8988T (cell line): ENCODE results near the gene CECR2.
"Not testable (repeated sequence)": the region's sequence is repeated elsewhere in the genome, so short reads cannot be mapped to it uniquely, and the experiment has no call there.

Experiments used
- DNase-seq: peaks from one replicate; pipeline ENCODE4 v3.0.0; 2011

Gene CECR2

DNA sequence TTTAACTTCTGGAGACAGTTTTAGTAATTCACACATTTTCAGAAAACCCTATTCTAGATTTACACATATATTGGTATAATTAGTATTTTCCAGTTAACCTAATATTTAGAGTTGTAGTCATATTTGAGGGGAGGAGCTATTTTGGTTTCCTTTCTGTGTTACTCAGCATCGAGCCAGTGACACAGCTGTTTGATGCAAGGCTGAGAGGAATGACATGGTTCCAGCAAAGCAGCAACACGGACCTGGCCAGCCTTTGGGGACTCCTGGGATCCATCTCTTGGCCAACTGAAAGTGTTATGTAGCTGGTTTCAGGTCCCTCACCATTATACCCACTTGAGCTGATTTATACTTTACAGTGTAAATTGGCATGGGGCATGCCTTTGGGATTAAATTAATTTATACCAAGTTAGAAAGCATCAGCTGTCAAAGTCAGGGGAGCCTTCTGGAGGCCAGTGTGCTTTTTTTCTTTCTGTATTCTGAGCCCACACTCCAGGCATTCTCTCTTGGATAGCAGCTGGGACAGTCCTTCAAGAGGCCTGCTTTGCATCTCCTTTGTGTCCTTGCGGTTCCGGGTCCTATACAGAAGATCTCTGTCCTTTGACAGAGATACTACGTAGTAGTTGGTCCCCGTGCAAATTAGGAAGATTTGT is 102.8 kb downstream of the CECR2 start:
- DNase-seq: no peak

DNA sequence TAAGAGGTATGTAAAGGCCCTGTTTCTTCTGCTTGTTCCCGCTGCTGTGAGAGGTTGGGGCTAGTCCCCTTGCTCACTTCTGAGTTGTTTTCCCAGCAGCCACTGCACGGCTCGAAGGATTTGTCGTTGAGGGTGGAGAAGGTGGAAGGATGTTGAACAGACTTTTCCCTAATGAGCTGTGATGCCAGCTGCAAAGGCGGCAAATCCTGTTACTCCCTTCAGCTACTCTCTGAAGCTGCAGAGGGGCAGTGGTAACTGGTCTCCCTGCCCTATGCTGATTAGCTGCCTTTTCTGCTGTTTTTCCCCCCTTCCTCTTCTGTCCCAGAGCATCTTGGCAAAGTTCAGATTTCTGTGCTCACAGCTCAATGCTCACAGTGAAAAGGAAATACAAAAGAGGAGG is 103.7 kb downstream of the CECR2 start:
- DNase-seq: no peak

DNA sequence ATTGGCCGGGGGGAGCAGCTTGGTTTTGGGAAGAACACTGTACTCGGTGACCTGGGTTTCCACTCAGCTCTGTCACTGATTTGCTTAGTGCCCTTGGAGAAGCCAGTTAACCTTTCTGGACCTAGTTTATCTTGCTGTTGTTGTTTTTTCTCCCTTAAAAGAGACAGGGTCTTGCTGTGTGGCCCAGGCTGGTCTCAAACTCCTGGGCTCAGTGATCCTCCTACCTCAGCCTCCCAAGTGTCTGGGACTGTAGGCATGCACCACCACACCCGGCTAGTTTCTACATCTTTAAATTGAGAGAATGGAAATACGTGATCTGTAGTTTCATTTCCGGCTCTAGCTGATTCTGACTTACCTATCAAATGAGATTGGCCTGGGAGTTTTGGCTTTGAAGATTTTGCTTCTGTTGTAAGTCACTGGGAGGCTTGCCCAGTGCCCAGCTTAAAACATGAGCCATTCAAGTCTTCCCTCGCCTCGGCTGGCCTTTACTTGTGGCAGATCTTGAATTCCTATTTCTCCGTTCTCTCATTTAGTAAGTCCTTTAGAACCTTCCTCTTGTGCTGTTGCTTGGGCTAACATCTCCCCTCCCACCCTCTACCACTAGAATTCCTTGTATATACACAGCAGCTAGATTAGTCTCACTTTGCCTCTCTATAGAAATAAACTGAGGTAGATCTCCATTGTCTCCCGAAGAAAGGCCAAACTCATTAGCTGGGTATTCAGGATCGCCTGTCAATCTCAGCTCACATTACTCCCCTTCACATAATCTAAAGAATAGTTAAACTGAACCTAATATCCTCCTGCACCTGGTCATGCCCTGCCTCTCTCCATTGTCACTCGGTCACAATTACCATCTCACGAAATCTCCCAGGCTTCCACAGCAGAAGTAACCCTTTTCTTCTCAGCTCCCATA is 106.3 kb downstream of the CECR2 start:
- no peak for DNase-seq

DNA sequence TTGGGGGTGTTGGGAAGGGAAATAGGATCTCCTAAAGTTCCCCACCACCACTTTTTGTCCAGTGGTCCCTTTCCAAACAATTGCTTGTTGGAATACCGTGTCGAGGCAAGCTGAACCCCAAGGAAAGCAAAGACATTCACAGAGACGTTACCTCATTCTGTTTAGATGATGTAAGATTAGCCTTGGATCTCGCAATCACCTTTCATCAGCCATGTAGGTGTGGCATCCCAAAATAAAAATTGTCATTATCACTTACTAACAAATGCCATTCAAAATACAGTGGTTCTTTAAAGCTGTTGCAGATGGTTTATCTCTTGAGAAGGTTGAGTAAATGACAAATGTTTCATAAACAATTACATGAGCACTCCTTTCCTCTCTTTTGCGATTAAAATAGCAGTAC is 107.6 kb downstream of the CECR2 start:
- DNase-seq: no peak

DNA sequence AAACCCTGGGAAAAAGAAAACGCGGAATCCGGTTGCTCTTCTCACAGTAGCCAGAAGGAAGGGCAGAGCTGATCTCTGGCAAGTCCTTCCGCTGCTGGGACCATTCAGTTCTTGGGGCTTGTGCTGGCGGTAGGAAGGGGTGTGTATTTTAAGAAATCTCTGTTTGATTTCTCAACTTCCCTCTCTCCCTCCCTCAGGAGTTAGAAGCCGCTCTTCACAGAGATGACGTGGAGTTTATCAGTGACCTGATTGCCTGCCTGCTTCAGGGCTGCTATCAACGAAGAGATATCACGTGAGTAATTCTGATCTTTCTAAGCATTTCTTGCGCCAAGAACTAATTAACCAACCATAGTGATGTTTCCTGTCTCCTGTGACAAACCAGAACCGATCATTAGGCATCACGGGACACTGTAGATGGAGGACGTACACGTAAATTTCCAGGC is 108.2 kb downstream of the CECR2 start:
- no peak for DNase-seq

DNA sequence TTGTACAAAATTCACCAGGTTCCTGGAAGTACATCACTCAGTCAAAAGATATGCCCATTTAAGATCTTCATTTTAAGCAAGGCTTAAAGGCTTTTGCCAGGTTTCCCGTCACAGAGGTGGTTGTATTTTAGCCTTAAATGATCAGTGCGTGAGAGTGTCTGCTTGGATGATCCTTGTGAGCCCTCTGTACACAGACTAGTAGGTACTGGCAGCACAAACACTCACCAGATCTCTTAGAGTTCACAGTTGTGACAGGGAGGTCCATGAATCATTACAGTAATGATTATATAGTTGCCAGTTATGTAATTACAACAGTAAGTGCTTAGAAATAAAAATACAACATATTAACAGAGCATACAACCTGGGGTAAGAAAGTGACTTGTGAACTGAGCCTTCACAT is 109.9 kb downstream of the CECR2 start:
- no peak for DNase-seq

DNA sequence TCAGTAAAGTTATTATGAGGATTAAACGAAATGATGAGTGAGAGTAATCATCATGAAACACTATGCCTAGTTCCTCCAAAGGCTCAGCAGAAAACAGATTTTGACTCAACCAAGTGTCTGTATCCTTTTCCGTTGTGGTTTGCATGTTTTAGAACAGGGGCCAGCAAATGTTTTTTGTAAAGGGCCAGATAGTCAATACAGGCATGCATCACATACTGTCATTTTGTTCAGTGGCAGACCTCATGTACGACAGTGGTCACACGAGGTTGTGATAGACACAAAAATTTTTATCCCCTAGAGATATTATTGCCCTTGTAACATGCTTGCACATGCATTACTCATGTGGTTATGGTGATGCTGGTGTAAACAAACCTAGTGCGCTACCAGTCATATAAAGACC is 112.2 kb downstream of the CECR2 start:
- no peak for DNase-seq

DNA sequence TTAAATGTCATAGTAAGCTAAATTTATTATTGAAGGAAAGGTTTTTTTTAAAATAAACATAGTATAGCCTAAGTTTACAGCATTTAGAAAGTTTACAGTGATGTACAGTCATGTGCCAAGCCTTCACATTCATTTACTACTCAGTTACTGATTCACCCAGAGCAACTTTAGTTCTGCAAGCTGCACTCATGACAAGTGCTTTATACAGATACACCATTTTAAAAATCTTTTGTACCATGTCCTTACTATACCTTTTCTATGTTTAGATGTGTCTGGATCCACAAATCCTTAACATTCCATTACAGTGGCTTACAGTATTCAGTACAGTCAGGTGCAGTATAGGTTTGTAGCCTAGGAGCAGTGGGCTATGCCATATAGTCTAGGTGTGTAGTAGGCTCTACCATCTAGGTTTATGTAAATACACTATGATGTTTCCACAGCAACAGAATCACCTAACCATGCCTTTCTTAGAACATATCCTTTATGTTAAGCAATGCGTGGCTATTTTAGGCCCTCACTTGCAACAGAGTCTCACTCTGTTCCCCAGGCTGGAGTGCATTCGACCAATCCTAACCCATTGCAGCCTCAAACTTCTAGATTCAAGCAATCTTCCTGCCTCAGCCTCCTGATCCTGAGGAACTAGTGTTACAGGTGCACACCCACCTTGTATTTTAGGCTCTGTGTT is 114.6 kb downstream of the CECR2 start:
- DNase-seq: no peak

DNA sequence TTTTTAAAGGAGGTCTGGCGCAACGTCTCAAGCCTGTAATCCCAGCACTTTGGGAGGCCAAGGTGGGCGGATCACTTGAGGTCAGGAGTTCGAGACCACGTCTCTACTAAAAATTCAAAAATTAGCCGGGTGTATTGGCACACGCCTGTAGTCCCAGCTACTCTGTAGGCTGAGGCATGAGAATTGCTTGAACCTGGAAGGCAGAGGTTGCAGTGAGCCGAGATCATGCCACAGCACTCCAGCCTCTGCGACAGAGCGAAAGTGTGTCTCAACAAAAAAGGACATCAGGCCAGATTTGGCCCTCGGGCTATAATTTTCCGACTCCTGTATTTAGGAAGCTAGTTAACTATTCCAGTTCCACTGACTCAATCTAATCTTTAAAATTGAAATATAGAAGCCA is 115.3 kb downstream of the CECR2 start:
- DNase-seq: no peak

DNA sequence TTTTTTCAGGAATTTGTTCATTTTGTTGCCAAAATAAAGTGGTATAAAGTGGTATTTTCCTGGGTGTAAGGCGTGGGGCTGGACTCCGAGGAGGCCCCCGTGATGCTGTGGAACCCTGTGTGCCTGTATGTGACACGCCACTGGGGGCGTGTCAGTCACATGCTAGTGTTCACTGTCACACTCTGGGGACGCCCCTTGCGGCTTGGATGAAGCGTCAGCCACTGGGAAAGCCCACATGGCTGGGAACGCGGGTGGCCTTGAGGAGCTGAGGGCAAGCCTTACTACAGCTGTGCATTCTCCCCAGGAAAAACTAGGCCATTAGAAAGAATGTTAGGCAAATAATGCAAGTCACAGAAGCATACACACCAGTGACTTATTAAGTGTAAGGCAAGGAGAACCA is 117.1 kb downstream of the CECR2 start:
- no peak for DNase-seq

DNA sequence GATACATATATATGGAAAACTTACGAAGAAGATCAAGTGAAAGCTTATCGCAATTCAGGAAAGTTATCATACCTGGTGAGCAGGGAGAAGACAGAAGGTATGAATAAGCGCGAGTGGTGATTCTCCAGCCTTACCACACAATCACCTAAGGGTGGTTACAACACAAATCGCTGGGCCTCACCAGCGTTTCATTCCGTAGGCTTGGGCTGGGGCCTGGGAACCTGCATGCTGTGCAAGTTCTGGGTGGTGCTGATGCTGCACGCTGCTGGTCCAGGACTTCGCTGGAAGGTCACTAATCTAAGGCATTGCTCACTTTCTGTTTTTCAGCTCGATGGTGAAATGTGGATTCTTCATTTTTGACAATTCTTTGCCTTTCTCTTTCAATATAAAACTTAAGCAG is 117.5 kb downstream of the CECR2 start:
- DNase-seq: no peak

DNA sequence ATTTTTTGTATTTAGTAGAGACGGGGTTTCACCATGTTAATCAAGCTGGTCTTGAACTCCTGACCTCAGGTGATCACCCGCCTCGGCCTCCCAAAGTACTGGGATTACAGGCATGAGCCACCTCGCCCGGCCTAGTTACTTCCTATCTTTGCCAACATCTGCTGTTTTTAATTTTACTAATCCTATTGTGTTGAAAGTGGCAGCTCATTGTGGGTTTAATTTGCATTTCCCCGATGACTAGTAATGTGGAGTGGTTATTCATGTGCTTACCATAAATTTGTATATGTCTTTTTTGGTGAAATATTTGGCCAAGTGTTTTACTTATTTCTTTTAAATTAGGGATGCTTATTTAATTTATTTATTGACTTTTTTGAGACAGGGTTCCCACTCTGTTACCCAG is 119.8 kb downstream of the CECR2 start:
- no peak for DNase-seq

DNA sequence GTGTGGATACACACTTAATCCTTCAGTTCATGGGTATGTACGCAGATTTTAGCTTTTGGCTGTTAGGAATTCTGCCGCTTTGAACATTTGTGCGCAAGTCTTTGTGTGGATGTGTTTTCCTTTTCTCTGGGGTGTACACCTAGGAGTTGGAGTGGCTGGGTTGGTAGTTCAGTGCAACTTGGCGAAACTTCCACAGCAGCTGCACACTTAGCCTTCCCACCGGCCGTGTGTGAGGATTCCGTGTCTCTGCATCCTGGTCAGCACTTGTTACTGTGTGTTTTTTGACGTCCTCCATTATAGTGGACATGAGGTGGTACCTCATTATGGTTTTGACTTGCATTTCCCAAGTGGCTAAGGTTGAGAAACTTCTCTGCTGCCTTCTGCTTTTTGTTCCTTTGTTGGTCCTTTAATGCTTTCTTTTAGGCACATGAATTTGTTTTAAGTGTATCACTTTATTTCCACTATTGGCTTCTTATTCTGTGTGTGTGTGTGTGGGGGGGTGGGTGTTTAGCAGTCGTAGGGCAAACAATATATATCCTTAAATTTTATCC is 121.9 kb downstream of the CECR2 start:
- no peak for DNase-seq

DNA sequence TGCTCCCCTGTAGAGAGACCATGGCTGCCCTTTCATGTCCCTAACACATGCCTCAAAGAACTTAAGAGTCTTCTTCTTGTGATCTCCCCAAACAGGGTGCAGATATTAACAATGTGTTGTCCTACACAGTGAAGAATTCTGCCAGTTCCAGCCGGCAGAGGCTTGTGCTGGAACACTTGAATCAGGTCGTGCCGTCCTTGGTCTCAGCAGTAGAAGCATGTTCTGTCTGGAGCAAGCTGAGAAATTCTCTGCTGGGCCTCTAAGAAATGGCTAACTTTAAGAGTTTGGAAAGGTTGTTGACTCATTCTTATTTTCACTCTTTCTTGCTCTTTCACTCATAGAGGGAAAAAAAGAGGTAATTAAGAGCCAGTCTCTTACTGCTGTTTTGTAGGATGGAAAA is 123.0 kb downstream of the CECR2 start:
- no peak for DNase-seq

DNA sequence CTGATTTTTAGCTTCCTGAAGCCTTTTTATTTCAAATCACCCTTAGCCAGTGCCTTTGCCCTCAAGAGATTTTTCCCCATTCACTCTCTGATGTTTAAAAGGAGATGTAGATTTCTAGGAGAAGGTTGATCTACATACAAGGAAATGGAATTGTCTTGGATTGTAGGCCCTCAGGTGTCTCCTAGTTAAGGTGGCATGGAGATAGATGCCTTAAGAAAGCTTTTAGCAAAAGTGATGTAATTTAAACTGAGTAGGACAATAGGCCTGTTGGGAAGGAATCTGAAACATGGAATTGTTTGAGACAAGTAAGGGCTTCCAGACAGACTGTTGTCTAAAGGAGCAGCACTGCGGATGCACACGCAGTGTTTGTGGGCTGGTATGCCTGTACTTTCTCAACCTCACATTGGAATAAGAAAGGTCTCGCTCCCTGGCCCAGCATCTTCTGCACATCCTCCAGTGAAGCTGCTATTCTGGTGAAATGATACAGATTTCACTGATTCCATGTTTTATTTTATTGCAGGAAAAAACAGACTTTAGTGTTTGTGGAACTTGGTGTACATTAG is 124.2 kb downstream of the CECR2 start:
- no peak for DNase-seq

DNA sequence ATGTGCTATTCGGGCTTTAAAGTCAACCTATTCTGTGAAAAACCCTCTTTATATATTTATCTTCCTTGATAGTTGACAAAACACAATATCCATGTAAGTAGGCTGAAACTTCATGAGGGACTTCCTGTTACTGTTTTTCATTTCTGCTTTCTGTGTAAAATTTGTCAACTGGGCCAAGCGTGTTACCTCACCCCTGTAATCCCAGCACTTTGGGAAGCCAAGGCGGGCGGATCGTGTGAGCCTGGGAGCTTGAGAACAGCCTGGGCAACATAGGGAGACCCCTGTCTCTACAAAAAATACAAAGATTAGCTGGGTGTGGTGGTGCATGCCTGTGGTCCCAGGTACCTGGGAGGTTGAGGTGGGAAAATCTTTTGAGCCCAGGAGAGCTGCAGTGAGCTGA is 127.6 kb downstream of the CECR2 start:
- no peak for DNase-seq

DNA sequence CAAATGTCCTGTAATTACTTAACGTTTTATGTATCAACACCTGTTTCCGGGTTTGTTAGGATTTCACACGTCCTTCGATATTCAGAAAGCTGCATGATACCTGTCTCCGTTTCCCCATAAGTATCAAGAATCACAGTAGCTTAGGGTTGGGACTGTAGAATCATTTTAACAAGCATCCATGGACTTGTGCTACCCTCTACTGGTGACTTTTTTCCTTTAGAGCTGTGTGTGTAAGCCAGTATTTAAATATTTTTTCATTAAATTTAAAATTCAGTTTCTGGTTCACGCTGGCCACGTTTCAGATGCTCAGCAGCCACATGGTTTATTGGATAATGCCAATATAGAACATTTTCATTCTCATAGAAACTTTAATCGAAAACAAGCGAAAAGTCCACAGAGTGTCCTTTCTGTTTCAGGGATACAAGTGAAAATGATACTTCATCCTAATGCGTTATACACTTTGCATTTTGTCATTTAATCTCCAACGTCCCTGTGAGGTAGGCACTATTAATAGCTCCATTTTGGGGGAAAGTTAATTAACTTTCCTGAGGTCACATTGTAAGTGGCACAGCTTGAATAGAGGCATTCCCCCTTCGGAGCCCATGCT is 132.5 kb downstream of the CECR2 start:
- no peak for DNase-seq

DNA sequence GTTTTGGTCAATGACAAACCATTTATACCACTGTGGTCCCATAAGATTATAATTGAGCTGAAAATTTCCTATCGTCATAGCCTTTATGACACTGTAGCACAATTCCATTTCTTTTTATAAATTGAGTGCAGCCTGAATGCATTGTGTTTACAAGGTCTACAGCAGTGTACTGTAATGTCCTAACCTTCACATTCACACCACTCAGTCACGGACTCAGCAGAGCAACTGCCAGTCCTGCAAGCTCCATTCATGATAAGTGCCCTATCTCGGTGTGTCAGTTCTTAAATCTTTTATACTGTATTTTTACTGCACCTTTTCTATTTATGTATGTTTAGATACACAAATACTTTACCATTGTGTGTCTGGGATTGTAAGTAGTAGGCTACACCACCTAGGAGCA is 138.8 kb downstream of the CECR2 start:
- no peak for DNase-seq

DNA sequence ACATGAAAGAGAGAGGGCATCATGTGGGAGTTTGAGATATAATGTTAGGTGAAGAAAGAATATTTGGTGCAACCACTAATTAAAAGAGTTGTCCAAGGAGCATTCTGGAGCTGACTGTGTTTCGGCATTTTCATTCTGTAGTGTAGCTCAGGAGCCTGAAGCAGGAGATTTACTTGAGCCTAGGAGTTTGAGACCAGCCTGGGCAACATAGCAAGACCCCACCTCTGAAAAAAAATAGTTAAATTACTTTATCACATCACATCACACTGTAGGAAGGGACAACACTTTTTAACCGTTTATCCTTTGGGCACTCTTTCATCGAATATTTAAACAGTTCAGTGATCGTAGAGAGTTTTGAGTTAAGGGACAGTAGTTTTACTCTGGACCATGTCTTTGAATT is 143.7 kb downstream of the CECR2 start:
- no peak for DNase-seq

DNA sequence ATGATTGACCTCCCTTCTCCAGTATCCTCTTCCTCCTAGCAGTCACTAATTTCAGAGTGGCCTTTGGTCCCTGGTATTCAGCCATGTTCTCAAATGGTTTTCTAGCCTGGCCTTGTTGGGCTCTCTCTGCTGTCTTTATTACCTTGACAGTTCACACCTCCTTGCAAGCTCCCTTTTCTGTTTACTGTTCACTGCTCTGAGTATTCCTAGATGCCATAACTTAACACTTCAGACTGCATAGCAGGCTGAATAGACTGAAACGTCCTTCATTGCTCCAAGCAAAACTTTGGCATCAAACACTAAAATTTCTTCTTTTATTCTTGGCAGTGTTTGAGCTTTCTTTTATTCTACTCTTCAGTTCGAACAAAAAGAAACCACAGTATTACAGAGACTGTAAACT is 144.4 kb downstream of the CECR2 start:
- DNase-seq: no peak

DNA sequence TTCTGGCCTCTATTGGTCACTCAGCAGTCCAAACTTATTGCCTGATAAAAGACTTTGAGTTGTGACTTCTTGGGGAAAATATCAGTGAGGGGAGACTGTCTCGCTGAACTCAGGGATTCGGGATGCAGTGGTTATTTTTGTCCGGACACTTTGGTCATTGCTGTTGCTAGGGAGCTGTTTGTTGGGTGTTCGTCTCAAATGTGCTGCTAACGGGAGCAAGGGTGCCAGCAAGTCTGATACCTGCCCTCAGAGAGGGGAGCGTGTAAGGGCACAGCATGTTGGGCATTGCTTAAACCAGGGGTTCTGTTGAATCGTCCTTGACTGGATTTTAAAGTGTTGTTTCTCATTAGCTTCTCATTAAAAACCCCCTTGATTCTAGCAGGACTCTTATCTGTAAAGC is 144.8 kb downstream of the CECR2 start:
- DNase-seq: no peak

DNA sequence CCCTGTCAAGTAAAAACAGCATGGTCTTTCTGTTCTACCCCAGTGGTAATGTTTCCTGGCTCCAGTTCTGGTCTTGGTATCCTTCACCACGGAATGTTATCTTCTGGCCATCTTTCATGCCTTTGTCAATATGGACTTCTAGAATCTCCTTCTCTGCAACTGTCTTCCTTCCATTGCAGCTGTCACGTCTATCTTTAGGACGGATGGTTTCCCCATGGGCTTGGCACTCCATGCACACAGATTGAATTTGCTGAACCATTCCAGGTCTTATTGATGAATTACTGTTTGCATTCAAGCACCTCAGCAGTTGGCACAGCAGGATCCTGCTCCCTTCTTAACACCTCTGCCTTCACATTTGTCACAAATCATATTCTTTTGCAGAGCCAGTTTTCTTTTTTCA is 149.1 kb downstream of the CECR2 start:
- no peak for DNase-seq

DNA sequence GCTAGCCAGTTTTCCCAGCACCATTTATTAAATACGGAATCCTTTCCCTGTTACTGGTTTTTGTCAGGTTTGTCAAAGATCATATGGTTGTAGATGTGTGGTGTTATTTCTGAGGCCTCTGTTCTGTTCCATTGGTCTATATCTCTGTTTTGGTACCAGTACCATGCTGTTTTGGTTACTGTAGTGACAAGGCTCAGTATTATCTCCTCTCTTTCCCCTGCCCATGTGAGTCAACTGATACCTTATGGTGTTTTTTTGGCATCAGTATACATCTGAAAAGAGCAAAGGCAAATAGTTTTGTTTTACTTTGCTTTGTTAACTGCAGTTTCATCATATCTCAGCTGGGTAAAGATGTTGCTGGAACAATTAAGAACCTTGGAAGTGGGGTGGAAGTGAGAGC is 152.7 kb downstream of the CECR2 start:
- not testable (repeated sequence) for DNase-seq
